Skin of body (tissue), 2 donors: Measurements from ENCODE around the gene ARHGAP25. TPM values are rescaled to one million over a fixed set of nuclear protein-coding genes. Genes with fewer than 3 reads are reported as not detected.
"Not testable (repeated sequence)": the region's sequence is repeated elsewhere in the genome, so short reads cannot be mapped to it uniquely, and the experiment has no call there.

Source experiments
- DNase-seq: peaks from one replicate; lab custom pipeline; 2025; lab: John Stamatoyannopoulos, UW
- total RNA-seq: library from RNA; depleted of rRNA; stranded (reverse); fragments of >200 nt; gene quantifications from one replicate; pipeline ENCODE4 v1.2.3, GENCODE V29; 2014

Gene ARHGAP25
- total RNA-seq, 1 donor from 2014 or later: 5.8 TPM

- no peak for DNase-seq
These were observed 61.8 kb downstream of the ARHGAP25 start for GRCh38 chr2:68796295-68796905.

GRCh38 chr2:68798569-68798968, 64.0 kb downstream of the ARHGAP25 start:
- DNase-seq: no peak

- DNase-seq: no peak
These were observed 64.8 kb downstream of the ARHGAP25 start for GRCh38 chr2:68799140-68800026.

DNA sequence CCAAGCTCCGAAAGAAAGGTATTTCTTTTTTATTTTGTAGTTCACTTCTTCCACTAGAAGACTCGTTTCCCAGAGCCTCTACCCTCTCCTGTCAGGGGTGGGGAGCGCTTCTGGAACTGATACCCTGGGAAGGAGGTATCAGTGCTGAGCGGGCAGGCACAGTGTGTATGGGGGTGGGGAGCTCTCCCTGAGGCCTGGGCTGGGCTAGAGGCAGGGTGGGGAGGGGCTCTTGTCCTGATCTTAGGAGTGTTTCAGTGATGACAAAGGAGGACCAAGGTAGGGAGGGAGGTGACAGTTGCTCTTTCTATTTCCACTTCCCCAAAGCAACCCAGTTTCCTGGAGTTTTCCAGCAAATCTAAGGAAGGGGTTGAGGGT, 65.4 kb downstream of the ARHGAP25 start:
- DNase-seq: no peak

GRCh38 chr2:68800517-68800916, 65.9 kb downstream of the ARHGAP25 start:
- DNase-seq: no peak

DNA sequence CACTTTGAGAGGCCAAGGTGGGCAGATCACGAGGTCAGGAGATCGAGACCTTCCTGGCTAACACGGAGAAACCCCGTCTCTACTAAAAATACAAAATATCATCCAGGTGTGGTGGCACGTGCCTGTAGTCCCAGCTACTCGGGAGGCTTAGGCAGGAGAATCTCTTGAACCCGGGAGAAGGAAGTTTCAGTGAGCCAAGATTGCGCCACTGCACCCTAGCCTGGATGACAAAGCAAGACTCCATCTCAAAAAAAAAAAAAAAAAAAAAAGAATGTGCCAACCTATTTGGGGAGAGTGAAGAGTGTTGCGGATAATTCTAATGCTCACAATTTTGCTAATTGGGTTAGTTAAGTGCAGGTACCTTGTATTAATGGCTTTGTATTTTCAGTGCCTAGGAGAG, 67.5 kb downstream of the ARHGAP25 start:
- not testable (repeated sequence) for DNase-seq

DNA sequence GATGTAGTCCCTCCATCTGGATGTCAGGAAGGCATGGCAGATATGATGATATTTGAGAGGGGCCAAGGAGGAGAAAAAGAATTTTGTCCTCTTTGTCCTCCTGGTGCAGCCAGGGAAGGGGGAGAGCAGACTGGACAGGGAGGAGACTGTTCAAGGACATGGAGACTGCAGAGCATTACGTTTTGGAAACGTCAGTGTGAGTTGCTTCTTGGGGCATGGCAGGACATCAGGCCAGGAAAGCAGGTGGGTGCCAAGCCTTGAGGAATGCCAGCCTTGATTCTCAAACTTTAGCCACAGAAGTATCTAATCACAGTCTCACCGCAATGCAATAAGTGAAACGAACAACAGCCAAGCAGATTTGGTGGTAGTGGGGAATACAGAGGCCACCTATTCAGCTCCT, 70.4 kb downstream of the ARHGAP25 start:
- DNase-seq: no peak

DNA sequence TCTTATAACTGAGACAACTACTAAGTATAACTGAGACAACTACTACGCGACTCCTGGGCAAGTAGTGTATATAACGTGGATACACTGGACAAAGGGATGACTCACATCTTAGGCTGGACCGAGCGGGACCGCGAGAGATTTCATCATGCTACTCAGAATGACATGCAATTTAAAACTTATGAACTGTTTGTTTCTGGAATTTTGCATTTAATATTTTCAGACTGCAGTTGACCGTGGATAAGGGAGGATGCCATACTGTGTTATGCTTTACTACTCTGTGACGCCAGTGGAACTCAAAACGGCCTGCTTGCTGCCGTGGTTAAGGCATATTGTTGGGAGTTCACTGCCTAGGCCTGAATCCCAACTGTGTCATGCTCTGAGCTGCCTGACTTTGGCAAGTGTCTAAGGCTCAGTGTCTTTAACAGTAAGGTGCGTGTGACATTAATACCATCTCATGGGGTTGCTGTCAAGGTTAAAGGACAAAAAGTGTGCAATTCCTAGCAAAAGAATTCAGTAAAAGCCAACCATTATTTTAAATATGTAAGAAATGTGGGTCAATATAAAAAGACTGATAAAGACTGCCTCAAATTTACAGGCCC, 72.0 kb downstream of the ARHGAP25 start:
- no peak for DNase-seq

GRCh38 chr2:68807821-68808266, 73.2 kb downstream of the ARHGAP25 start:
- peak; percentile 2 for DNase-seq

DNA sequence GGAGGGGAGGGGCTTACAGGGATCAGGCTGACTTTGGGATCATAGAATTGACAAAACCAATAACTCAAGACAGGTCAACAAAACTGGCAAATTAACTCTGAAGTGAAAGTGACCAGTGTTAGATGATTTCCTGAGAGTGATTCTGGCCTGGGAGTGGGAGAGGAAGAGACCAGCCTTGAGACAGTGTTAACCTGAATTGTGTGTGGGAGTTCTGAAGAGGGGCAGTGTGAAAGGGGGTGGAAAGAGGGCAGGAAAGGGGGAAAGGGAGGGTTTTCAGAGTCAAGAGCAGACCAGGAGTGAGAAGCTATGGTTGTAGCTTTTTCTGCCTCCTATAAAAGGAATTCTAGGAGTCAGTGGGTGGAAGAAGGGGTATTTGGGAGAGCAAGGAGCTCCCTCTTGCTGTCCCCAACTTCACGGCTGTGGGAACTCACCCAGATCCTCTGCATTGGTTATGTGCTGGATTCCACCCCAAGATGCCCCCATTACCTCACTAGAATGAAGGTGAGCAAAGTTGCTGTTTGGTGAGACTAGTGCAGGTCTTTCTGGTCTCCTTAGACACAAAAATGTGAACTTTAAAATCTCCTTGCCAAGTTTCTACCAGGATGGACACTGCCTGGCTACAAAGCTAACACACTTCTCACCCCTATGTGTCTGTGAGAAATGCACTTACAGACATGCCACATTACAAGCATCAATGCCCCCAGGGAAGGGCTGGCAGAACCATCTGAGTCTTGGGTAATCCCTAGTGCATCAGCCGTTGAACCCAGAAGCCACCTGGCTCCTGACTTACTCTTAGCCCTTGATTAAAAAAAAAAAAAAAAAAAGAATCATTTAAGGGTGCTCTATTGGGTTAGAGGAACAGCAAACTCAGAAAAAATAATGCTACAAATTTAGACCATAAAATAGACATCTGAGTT, 75.0 kb downstream of the ARHGAP25 start:
- no peak for DNase-seq

GRCh38 chr2:68811364-68811763, 76.8 kb downstream of the ARHGAP25 start:
- no peak for DNase-seq

DNA sequence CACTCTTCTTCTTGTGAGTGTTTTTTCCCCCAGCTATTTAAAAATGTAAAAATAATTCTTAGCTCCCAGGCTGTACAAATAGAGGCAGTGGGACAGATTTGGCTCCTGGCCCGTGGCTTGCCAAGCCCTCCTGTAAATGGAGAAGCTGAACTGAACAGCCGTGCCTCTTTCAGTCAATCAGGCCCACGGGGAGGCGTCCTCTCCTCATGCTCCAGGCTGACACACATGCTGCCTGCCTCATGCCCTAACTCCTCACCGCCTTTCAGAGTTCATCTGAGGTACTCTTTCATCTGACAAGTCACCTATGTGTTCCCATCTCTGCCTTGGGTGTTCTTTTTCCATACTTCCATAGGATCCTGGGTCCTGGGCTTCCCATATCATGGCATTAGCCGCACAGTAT, 77.6 kb downstream of the ARHGAP25 start:
- no peak for DNase-seq

DNA sequence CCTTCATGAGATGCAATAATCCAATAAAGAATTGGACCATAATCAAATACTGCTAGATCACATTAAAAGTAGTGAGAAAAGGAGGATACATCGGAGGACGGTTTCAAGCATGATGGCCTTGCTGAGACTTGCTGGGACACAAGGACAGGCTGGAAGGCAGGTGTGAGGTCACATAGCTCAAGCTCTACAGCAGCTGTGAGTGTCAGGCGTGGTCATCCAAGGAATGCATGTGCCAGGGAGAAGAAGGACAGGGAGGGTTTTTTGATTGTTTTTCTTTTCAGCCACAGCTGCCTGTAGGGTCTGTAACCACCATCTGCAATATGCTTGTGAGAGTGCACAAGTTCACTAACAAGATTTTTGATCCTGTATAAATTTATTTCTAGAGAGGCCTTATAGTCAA, 79.0 kb downstream of the ARHGAP25 start:
- DNase-seq: no peak

- DNase-seq: no peak
These were observed 82.7 kb downstream of the ARHGAP25 start for GRCh38 chr2:68817306-68817705.

GRCh38 chr2:68819556-68819955, 84.9 kb downstream of the ARHGAP25 start:
- DNase-seq: no peak

- DNase-seq: no peak
These were observed 87.7 kb downstream of the ARHGAP25 start for GRCh38 chr2:68822207-68822872.

DNA sequence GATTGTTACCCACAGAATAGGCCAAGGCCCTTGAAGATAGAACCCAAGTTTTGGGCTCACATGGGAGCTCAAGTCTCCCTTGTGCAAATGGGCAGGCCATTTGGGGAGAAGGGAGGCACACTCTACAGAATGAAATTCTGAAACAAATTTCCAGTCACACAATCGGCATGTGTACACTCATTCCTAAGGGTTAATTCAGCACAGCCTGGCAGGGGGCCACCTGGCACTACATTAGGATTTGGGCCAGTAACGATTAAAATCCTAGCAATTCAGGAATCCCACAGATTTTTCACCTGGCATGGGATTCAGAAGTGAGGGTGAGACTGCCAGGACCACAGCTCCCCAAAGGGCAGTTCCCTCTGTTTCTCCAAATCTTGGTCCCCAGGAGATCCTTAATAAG, 90.2 kb downstream of the ARHGAP25 start:
- DNase-seq: no peak

DNA sequence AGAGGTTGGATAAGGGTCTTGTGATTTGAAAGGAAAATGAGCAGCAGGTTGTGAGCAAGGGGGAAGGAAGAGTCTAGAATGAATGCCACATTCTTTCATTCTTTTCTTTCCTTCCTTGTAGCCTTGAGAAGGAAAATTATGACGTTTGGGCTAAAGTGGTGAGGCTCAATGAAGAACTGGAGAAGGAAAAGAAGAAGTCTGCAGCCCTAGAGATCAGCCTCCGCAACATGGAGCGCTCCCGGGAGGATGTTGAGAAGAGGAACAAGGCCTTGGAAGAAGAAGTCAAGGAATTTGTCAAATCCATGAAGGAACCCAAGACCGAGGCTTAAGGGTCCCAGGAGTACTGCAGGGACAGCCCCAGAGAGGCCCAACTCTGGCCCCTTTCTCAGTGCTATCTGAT, 91.3 kb downstream of the ARHGAP25 start:
- no peak for DNase-seq

- DNase-seq: no peak
These were observed 93.1 kb downstream of the ARHGAP25 start for GRCh38 chr2:68827666-68828065.

- DNase-seq: peak; percentile 99
These were observed 94.5 kb downstream of the ARHGAP25 start for GRCh38 chr2:68828887-68829708.
